Fibroblast of villous mesenchyme (primary cell): ENCODE measurements around the gene NCDN. TPM values are rescaled to one million over a fixed set of nuclear protein-coding genes. Genes with fewer than 3 reads are reported as not detected.

Experiments used
- DNase-seq: peaks from one replicate; pipeline ENCODE4 v3.0.0-alpha.2; 2010; ENCODE audit warnings: low read depth
- H3K4me3 ChIP-seq: 2 replicates; pipeline ENCODE4 v1.5.1; 2011; ENCODE audit warnings: low read depth, mild to moderate bottlenecking, low read length
- total RNA-seq: library from RNA; depleted of rRNA; stranded (reverse); fragments of >200 nt; gene quantifications from 2 replicates; pipeline ENCODE4 v1.2.3, GENCODE V29; 2012
- TF ChIP-seq, protein P1 (sequence below): IDR thresholded peaks from 2 replicates; pipeline ENCODE4 v1.5.1; 2012; ENCODE audit warnings: low read depth, mild to moderate bottlenecking, low read length; ENCODE audit not compliant: insufficient read depth

Gene NCDN
- total RNA-seq, 1 donor, result 21.6 TPM

DNA sequence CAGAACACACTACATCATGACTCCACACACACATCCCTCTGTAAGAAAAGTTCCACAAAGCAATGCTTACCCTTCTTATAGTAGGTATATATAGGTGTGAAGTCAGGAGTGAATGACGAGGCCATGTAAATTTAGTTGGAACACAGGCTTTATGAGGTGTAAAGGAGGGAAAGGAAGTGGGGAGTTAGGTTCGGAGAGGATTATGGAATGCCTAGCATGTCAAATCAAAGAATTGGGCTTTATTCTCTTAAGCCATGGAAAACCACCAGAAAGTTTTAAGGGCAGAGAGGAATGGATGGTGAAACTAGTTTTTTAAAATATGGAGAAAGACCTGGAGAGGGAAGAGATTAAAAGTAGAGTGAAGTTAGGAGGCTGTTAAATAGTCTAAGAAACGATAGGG, 41.8 kb downstream of the NCDN start:
- TF ChIP-seq, protein P1, sequence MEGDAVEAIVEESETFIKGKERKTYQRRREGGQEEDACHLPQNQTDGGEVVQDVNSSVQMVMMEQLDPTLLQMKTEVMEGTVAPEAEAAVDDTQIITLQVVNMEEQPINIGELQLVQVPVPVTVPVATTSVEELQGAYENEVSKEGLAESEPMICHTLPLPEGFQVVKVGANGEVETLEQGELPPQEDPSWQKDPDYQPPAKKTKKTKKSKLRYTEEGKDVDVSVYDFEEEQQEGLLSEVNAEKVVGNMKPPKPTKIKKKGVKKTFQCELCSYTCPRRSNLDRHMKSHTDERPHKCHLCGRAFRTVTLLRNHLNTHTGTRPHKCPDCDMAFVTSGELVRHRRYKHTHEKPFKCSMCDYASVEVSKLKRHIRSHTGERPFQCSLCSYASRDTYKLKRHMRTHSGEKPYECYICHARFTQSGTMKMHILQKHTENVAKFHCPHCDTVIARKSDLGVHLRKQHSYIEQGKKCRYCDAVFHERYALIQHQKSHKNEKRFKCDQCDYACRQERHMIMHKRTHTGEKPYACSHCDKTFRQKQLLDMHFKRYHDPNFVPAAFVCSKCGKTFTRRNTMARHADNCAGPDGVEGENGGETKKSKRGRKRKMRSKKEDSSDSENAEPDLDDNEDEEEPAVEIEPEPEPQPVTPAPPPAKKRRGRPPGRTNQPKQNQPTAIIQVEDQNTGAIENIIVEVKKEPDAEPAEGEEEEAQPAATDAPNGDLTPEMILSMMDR, result no peak
- no peak overlapping the region for H3K4me3 ChIP-seq
- no peak for DNase-seq

- no peak overlapping the region for H3K4me3 ChIP-seq
- TF ChIP-seq, protein P1, result no peak
- no peak for DNase-seq
These were observed 43.0 kb downstream of the NCDN start for GRCh38 chr1:35600593-35600992.

DNA sequence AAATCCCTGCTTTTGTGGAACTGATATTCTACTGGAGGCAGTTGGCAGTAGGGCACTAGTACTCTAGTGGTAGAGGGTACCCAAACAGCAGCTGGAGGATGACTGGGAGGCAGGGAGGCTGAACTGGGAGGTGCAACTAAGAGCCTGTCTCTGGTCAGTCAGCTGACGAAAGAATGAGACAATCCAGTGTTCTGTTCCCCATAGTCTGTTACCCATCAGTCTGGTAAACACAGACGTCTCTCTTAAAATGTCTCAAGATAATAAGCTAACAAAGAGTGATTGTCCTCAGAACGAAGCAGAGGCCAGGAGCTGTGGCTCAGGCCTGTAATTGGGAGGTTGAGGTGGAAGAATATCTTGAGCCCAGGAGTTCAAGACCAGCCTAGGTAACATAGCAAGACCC, 45.9 kb downstream of the NCDN start:
- TF ChIP-seq, protein P1, result no peak
- peak; percentile 14 for DNase-seq
- H3K4me3 ChIP-seq, result no peak overlapping the region

DNA sequence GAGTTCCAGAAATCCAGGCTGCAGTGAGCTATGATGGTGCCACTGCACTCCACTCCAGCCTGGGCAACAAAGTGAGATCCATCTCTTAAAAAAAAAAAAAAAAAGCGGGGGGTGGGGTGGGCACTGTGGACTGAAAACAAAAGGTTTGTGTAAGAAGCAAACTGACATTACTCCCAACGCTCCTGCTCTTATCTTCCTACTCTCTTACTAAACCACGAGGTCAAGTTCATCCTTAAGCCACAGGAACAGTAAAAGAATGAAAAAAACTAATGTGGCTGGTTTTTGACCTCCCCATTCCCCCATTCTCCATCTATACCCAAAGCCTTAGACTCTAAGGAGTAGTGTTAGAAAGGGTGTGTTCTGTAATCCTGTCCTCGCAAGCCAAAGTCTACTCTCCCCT, 46.3 kb downstream of the NCDN start:
- TF ChIP-seq, protein P1, result no peak
- peak; percentile 31 for DNase-seq
- H3K4me3 ChIP-seq, result no peak overlapping the region

DNA sequence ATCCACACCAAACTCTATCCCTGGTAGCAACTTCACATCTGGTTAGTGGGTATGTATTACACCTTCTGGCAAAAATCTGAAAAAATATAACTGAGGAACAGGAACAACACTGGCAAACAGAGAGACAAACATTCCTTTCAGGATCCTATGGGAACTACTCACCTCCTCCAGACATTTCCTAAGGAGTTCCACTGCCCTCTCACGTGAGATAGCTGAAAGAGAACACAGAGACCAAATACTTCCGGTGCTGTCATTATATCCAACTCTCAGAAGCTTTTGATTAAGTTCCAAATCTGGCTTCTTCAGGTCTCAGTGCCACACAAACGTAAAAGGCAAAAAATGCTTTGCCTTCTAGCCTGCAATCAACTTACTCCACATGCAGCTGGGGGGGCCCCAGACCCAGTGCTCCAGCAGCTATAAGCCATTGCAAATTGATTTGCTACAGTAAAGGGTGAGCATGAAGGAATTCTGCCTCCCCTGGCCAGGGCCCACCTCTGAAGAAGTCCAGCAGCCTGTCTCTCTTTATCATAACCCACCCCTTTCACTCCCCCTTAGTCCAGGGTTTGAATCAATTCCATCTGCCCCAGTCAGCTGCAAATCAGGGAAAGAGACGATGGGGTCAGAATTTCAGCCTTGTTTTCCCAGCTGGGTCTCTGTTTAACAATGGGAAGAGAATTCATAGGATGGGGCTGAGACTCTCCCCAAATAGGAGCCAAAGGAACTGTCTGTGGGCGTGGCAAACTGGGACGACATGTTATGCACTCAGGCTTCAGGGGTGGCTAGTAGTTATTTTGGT, 47.7 kb downstream of the NCDN start:
- no peak for DNase-seq
- TF ChIP-seq, protein P1, result no peak
- no peak overlapping the region for H3K4me3 ChIP-seq

DNA sequence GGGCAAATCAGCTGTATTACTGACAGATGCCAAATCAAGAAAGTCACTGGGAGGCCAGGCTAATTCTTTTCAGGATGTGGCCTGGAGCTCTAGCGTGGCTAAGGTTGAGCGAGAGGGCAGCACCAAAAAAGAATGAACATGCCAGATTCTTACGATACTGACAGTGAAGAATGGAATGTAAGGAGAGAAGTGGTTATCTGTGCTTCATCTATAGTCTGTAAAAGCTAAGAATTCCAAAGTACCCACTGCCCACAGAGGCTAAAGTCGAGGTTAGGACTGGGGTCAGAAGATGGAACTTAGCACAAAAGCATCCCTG, 48.2 kb downstream of the NCDN start:
- TF ChIP-seq, protein P1, result no peak
- peak; percentile 18 for DNase-seq

GRCh38 chr1:35611655-35612054, 54.1 kb downstream of the NCDN start:
- no peak for DNase-seq
- TF ChIP-seq, protein P1, result no peak
- H3K4me3 ChIP-seq, result no peak overlapping the region

More for the DNA sequence above, 48.2 kb downstream of the NCDN start:
- no peak overlapping the region for H3K4me3 ChIP-seq
